GM19240 (cell line): ENCODE data around the gene PHLPP1.

ENCODE experiments used
- DNase-seq: peaks from one replicate; pipeline ENCODE4 v3.0.0; 2011; ENCODE audit warnings: low spot score; ENCODE audit not compliant: insufficient read length

Gene PHLPP1

GRCh38 chr18:63000839-63001238 is 285.5 kb downstream of the PHLPP1 start:
- no peak for DNase-seq

GRCh38 chr18:63001861-63002260 is 286.5 kb downstream of the PHLPP1 start:
- no peak for DNase-seq

- DNase-seq: no peak
Measured at GRCh38 chr18:63002305-63002704, 287.0 kb downstream of the PHLPP1 start.

GRCh38 chr18:63002803-63003445 is 287.6 kb downstream of the PHLPP1 start:
- no peak for DNase-seq

- no peak for DNase-seq
Measured at GRCh38 chr18:63003899-63004298, 288.6 kb downstream of the PHLPP1 start.

- DNase-seq: no peak
Measured at GRCh38 chr18:63004466-63005089, 289.2 kb downstream of the PHLPP1 start.

GRCh38 chr18:63005306-63005705 is 290.0 kb downstream of the PHLPP1 start:
- no peak for DNase-seq

GRCh38 chr18:63007231-63007630 is 291.9 kb downstream of the PHLPP1 start:
- no peak for DNase-seq

GRCh38 chr18:63016270-63016669 is 300.9 kb downstream of the PHLPP1 start:
- DNase-seq: no peak

GRCh38 chr18:63017076-63017475 is 301.7 kb downstream of the PHLPP1 start:
- no peak for DNase-seq

- no peak for DNase-seq
Measured at GRCh38 chr18:63017977-63018376, 302.6 kb downstream of the PHLPP1 start.

- DNase-seq: no peak
Measured at GRCh38 chr18:63022429-63023022, 307.2 kb downstream of the PHLPP1 start.

- DNase-seq: no peak
Measured at GRCh38 chr18:63025251-63026090, 310.1 kb downstream of the PHLPP1 start.

- no peak for DNase-seq
Measured at GRCh38 chr18:63028380-63028779, 313.0 kb downstream of the PHLPP1 start.
